Peyer's patch (tissue), 4 donors: ENCODE data around the gene HS6ST3.

ENCODE experiments used
- POLR2A ChIP-seq, 2 donors: fragments of 450-650 bp; IDR thresholded peaks; one replicate each; pipeline ENCODE4 v1.5.1; 2017; ENCODE audit warnings: antibody characterized with exemption in 2 of 2, mild to moderate bottlenecking in 2 of 2, moderate library complexity in 2 of 2
- TF ChIP-seq, protein P1 (sequence below), 6 experiments: fragments of 450-650 bp in 4 of 6; fragments of 200-600 bp in 2 of 6; sonication (generic) in 1 of 6; IDR thresholded peaks; one replicate each; pipeline ENCODE4 v1.5.1; 2017 to 2019; ENCODE audit warnings: antibody characterized with exemption in 6 of 6, mild to moderate bottlenecking in 3 of 6, moderate library complexity in 1 of 6

DNA sequence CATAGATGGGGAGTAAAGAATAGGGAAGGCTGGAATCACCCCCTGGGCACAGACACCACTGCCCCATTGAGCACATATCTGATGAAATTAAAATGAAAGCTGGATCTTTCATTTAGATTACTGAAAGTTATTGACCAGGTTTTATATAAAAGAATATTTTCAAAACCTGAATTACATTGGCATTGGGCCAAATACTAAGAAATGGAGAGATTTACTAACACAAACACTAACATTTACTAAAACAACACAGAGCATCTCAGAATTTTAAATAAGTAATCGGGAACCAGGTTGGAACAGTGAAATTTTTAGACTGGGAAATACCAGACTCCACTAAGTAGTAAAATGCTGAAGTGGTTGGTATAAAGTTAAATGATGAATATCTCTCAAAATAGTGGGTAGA is 88.9 kb downstream of the HS6ST3 start:
- TF ChIP-seq, protein P1, sequence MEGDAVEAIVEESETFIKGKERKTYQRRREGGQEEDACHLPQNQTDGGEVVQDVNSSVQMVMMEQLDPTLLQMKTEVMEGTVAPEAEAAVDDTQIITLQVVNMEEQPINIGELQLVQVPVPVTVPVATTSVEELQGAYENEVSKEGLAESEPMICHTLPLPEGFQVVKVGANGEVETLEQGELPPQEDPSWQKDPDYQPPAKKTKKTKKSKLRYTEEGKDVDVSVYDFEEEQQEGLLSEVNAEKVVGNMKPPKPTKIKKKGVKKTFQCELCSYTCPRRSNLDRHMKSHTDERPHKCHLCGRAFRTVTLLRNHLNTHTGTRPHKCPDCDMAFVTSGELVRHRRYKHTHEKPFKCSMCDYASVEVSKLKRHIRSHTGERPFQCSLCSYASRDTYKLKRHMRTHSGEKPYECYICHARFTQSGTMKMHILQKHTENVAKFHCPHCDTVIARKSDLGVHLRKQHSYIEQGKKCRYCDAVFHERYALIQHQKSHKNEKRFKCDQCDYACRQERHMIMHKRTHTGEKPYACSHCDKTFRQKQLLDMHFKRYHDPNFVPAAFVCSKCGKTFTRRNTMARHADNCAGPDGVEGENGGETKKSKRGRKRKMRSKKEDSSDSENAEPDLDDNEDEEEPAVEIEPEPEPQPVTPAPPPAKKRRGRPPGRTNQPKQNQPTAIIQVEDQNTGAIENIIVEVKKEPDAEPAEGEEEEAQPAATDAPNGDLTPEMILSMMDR (IDR thresholded peaks at IDR 0.05): no peak
- no peak for TF ChIP-seq POLR2A (IDR thresholded peaks at IDR 0.05)
